A673 (cell line): Measurements from ENCODE around the gene CHIC2.

Experiments used
- EZH2 ChIP-seq: fragments of 200-600 bp; sonication (generic); IDR thresholded peaks from 2 replicates; pipeline ENCODE4 v1.6.1; 2017; ENCODE audit warnings: borderline replicate concordance, low read depth, mild to moderate bottlenecking, mixed read lengths, antibody characterized with exemption, low read length; ENCODE audit not compliant: poor library complexity, severe bottlenecking
- TF ChIP-seq, protein P1 (sequence below): fragments of 300-800, 200-600 bp; sonication (generic); conservative IDR thresholded peaks from 2 replicates; pipeline ENCODE4 v1.5.1; 2017; ENCODE audit warnings: low read depth, mild to moderate bottlenecking, antibody characterized with exemption, low read length, moderate library complexity, mixed read lengths

DNA sequence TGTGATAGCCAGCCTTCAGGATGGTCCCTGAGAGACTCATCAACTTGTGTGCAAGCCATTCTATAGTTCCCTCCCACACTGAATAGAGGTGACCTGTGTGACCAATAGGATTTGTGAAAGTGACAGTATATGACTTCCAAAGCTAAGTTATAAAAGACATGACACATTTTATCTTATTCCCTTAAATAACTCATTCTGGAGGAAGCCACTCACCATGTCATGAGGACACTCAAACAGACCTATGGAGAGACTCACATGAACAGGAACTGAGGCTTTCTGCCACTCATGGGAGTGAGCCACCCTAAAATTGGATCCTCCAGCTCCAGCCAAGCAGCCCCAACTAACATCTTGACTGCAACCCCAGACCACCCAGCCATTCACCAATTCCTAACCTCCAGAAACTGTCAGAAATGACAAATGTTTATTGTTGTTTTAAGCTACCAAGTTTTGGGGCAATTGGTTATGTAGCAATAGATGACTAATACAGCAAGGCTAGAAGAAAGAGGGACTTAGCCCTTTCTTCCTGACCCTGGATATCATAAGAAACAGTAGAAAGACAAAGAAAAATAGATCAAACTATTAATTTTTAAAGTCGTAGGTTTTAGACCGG is 9.0 kb upstream of the CHIC2 start:
- TF ChIP-seq, protein P1, sequence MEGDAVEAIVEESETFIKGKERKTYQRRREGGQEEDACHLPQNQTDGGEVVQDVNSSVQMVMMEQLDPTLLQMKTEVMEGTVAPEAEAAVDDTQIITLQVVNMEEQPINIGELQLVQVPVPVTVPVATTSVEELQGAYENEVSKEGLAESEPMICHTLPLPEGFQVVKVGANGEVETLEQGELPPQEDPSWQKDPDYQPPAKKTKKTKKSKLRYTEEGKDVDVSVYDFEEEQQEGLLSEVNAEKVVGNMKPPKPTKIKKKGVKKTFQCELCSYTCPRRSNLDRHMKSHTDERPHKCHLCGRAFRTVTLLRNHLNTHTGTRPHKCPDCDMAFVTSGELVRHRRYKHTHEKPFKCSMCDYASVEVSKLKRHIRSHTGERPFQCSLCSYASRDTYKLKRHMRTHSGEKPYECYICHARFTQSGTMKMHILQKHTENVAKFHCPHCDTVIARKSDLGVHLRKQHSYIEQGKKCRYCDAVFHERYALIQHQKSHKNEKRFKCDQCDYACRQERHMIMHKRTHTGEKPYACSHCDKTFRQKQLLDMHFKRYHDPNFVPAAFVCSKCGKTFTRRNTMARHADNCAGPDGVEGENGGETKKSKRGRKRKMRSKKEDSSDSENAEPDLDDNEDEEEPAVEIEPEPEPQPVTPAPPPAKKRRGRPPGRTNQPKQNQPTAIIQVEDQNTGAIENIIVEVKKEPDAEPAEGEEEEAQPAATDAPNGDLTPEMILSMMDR, result no peak
- no peak for TF ChIP-seq EZH2
